Stimulated activated CD8-positive, alpha-beta memory T cell treated with anti-CD3 and anti-CD28 coated beads, Interleukin-4, amount 100 ng/mL, for 24 hours (primary cell): Measurements from ENCODE around the gene IL19.

ENCODE experiments used
- DNase-seq: peaks from one replicate; pipeline ENCODE4 v3.0.0-alpha.2; 2020; ENCODE audit warnings: low read depth

Gene IL19

DNA sequence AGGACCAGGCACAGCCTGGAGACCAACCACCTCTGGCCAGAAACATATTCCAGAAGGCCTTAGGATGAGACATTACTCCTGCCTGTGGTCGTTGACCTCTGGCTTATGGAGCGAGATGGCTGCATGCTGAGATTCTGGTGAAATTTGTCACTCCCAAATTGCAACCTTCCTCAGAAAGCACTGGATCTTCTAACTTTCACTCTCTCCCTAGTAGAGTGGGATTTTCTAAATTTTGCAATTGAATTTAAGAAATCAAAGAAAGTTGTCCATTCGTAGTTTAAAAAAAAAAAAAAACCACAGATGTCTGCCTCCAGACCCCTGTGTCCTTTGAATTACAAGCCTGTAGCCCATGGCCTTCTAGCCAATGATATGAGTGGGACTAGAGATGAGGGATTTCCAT lies 30.3 kb downstream of the IL19 start:
- DNase-seq, result no peak

DNA sequence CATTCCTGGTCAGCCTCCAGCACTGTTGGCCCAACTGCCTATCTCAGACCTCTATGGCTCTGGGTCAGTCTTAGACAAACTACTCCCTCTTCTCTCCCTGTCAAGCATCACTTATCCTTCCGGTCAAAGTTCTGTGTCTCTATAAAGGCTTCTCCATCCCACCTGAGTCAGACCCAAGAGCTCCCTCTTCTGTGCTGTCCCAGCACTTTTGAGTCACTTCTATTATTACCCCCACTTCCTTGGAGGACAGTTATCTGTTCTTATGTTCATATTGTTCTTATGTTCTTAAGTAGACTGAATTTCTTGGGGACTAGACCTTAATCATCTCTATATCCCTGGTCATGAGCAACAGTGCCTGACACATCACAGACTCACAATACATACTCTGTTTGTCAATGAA lies 30.9 kb downstream of the IL19 start:
- no peak for DNase-seq

DNA sequence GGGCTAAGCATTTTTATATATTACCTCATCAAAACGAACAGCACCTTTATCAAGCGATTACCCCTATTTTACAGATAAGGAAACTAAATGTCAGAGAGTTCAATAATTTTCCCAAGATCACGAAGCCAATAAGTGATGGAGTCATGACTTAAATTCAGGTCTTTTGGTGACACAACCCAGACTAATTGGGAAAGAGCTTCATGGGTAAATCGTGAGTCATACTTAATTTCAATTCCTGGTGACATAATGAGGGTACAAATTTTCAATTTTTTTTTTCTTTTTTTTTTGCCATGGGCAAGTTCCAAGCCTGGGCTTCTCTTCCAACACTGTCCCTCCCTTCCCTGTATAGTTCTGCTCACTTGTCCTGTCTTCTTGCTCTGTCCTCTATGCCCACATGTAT lies 31.8 kb downstream of the IL19 start:
- DNase-seq, result no peak

DNA sequence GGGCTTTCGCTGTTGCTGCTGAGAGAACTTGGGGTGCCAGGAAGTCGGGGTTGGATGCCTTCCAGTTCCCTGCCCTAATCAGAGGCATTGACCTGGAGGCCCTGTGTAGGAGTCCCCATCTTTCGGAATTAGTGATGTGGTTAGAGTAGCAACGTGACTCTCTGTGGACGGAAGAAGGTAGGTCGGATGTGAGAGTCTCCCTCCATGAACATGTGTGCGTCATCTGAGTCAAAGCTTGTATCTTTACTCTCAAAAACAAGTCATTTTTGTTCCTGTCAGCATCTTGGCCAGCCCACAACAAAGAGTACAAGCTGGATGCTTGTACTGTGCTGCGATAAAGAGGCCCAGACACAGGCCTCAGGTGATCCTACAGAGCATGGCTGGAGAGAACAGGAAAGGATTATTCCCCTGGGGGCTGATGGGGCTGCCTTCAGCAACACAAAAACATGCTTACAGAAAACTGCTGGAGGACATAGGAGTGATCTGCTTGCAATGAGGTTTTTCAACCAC lies 32.7 kb downstream of the IL19 start:
- peak; percentile 43 for DNase-seq

DNA sequence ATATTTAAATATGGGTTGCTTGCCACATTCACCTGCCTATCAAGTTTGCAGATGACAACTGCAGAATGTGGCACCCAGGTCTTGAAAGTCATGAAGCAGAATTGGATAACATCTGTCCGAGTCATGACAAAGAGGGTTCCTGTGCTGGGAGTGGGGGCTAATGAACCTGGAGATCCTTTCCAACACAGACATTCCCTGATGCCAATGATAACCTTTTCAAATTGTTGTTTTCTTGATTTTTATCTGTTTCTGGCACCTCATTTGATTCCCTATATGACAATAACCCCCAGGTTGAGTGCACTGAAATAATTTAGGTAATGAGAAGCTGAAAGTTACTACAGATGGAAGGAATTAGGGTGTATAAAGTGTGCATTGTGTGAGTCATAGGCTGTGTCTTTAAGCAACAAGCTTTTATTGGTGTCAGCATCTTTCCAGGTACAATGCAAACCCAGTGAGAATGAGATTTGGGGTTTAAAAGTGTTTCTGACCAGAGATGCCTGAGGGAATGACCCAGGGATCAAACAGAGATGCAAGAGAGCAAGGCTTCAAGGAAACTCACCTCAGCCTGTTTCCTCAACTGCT lies 33.7 kb downstream of the IL19 start:
- DNase-seq, result no peak

DNA sequence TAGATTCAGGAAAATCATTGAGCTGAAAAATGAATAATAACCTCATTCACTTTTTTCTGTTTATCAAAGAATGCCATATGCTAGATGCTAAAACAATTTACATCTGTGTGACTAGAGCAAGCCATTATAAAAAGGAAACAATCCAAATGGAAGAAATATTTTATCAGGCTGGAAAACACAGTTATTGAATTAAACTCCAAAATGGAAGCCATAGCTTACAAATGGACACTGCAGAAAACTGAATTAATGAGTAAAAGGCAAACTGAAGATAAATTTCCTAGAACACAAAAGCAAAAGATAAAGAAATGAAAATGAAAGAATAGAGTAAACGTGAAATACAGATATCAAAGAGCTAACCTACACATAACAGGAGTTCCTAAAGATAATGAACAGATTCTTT lies 34.8 kb downstream of the IL19 start:
- DNase-seq, result no peak

DNA sequence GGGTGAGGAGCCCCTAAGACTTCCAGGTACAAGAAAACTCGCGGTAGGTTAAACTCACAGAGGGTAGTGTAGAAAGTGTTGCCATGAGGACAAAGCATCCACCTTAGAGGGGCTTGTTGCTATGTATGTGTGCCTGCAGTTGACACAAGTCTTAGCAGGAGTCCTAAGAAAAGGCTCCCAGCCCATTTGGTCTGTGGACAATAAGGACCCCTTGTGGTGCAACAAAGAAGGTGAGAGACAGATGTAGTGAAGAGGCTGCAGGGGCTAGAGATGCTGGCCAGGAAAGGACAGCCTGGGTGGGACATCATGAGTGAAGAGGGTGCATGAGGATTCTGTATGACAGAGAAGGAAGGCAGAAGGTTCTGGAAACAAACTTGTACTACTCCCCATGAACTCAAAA lies 38.0 kb downstream of the IL19 start:
- DNase-seq, result no peak

DNA sequence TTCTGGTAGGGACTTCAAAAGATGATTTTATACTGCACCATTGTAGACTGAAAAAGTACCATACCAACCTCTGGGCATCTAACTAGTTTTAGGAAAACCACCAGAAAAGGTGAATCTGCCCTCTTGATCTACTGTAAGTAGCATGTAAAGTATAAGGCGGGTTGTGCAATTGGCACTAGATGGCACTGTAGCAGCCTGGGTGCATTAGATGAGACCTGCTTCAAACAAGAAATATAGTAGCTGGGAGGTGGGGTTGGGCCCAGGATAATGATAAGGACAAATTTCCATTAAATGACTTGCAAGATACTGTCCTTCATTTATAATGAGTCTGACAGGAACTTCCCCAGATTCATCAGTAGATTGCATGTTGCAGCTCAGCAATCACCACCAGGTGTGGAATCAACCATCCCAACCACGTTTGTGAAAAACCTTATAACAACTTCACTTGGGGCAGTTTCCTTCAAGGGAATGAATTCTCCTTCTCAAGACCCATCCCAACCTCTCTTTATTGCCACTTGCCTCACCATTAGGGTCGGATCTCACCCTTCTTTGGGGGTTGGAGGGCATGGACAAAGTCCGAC lies 39.0 kb downstream of the IL19 start:
- no peak for DNase-seq

DNA sequence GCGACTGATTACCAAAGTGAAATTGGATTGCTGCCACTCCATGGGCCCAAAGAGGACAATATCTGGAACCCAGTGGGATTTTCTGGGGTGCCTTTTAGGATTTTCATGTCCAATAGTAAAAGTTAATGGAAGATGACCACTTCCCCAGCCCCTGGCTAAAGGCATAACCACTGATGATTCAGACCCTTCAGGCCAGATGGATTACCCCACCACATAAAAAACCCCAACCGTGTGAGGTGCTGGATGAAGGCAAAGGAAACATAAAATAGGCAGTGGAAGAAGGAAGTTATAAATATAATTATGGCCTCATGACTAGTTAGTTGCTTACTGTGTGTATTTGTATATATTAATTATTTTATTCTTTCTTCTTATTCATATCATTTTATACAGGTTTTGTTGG lies 41.9 kb downstream of the IL19 start:
- DNase-seq, result no peak

DNA sequence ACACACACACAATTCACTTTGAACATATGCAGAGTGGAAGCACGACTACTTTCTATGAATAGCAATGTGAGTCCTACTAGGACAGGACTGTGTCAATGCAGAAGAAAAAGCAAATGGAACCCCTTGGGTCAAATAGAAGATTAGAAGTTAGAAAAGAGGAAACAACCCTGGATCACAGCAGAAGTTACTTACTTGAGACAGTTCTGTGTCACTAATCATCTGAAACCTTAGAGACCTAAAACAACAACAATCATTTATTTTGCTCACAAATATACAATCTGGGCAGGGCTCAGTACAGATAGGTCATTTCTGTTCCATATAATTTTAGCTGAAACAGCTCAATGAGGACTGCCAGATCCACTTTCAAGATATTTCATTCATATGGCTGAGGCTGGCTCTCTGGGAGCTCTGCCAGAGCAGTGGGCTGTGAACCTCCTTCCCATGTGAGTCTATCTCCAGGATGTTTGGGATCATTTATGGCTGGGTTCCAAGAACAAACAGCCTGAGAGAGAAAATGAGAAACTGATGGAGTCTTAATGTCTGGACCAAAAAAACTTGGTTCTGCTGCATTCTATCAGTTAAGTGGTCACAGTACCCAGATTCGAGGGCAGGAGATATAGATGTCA lies 44.3 kb downstream of the IL19 start:
- no peak for DNase-seq

DNA sequence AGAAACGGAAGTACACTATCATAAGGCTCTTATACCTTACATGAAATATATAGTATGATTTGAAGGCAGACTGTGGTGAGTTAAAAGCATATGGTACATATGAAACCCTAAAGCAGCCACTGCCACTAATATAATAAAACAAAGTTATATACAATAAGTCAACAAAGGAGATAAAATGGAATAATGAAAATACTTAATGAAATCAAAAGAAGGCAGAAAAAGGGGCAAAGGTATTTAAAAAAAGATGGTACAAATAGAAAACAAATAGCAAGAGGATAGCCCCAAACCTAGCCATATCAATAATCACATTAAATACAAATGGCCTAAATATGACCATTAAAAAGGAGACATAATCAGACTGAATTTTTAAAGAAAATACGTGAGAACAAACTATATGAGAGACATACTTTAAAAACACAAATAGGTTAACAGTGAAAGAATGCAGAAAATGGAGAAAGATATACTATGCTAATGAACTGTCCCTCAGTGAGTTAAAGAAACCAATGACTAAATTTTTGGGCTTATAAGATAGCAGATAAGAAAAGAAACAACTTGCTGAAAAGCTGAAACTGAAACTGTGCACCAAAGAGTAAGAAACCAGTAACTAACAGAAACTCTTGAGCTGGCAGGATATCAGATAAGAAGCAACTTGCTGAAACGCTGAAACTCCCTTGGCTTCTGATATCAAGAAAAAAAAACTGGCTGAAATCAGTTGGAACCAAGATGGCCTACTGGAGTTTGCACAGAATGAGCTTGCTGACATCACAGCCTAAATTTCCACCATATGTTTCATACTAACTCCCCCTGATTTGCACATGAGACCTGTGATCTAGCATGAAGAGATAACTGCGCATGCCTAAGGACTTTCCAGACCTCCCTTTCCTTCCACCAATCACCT lies 46.1 kb downstream of the IL19 start:
- no peak for DNase-seq

DNA sequence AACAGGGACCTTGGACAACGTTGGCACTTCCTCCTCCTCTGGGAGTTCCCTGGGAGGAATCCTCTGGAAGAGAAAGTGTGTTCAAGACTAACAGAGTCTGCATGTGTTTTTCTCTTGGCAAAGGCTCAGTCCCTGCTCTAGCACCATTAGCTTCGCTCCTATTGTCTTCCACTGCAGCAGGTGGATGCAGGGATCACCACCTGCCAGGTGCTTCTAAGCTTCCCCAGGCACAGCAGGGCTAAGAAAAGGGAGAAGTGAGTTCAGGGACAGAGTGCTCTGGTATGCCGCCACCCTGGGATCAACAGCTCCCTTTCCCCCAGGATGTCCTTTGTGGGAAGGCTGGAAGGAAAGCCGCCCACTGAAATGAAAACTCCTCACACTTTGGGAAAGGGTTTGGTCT lies 50.9 kb downstream of the IL19 start:
- DNase-seq, result no peak

DNA sequence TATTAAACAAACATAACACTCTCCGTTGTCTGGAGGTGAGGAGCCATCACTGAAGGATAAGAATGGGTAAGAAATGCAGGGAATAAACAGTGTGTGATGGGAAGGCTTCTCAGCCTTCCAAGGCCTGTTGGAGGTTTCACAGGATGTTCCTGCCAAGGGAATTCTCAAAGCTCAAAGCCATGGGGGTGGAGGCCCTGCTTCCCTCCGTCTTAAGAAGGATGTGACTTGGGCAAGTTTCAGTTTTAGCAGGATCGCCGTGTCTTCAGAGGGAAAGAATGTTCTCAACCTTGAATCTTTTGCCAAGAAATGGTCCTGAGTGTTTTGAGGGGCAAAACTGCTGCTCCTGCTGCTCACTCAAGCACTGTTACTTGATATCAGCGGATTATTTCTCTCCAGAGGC lies 53.2 kb downstream of the IL19 start:
- no peak for DNase-seq

DNA sequence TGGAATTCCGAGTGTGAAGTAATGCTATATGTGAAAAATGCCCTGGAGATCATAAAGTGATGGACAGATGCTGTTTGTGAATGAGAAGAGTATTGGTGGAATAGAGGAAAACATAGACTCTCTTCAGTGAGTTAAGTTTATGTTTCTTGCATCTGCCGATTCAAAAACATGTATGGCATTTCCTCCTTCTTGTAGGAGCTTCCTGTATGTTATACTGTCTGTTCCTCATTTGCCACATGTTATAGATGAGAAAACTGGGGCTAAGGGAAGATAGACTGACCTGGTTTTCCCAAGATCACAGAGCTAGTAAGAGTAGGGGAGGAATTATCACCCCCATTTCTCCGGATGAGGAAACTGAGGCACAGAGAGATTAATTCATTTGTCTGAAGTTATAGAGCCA lies 53.8 kb downstream of the IL19 start:
- DNase-seq, result no peak

DNA sequence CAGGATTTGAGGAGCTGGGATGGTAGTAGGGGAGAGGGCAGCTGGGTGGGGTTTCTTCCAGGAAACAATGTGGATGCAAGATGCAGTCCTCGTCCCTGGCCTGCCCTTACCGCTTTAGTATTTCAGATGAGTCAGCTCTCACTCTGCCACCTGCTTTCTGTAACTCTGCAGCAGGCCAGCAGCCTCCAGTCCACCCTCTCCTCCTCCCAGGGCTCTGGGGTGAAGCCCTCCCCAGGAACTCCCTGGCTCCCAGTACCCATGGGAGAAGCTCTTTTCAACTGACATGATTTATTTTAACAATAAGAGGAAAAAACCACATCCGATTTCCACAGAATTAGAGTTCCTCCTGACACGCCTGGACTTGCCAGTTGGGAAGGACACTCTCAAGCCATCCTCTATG lies 55.8 kb downstream of the IL19 start:
- no peak for DNase-seq

DNA sequence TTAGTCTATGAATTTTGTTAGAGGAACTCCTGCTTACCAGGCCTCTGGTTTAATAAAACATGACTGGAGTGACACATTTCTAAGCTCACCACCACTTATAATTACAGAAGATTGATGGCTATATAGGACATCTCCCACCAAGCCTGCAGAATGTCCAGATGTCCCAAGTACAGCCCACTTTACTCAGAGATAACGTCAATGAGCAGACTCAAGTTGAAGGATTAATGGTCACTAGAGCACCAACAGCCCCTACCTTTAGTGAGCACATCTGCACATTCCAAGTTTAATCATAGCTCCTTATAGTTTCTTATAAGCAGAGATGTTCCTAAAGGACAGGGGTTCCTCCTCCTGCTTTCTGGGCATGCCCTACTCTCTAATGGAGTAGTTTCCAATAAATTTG lies 57.5 kb downstream of the IL19 start:
- DNase-seq, result no peak

DNA sequence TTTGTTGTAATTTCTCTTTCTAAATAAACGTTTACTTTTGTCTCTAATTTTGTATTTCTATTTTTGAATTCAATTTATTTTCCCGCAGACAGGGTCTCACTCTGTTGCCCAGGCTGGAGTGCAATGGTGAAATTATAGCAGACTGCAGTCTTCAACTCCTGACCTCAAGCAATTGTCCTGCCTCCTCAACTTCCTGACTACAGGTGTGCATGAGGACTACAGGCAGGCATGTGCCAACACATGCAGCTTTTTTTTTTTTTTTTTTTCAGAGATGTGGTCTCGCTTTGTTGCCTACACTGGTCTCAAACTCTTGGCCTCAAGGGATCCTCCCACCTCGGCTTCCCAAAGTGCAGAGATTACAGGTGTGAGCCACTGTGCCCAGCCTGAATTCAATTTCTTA lies 58.2 kb downstream of the IL19 start:
- DNase-seq, result no peak

DNA sequence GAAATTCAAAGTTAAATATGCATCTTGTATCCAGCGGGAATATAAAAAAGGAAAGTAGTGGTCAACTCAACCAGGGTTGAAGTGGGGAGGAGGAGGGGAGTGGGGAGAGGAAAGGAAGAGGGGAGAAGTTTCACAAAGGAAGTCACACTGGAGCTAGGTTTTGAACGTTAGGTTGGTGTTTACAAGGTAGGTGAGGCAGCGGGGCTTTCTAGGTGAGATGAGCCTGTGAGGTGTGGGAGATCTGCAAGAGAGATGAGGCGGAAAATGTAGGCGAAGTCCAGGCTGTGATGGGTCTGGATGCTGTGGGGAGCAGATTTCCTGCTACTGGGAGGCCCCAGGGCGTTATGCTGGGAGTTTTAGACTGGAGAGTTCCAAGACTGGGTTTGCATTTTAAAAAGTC lies 58.7 kb downstream of the IL19 start:
- DNase-seq, result no peak

DNA sequence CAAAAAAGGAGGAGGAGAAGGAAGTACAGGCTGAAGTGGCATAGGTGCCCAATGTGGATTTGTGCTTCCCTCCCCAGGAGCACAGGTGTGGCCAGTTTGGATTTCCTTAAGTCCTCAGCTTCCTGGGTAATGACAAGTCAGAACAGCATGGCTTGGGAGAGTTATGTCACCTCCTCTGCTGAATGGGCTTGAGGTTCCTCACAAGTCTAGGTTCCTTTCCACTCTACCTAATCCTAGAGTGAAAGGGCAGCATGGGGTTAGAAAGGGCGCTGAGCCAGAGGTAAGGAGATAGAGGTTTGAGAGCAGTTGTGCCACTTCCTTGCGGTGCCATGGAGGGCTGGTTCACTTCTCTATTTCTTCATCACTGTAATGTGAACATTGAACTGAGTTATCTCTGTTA lies 59.3 kb downstream of the IL19 start:
- no peak for DNase-seq

DNA sequence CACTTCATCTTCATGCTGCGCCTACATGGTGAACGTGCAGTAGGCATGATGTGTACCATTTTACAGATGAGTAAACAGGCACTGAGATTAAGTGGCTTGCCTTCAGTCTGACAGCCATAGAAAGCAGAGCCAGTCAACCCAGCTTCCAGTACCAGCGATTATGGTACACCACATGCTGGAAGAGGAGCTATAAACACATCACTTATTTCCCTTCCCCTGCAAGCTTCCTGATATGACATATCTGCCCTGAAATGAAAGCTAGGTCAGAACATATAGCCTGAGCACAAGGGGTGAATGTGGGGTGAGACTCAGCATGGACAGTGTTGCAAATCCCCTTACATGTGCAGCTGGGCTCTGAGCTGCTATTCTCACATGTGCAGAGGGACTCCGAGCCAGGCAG lies 61.1 kb downstream of the IL19 start:
- no peak for DNase-seq

DNA sequence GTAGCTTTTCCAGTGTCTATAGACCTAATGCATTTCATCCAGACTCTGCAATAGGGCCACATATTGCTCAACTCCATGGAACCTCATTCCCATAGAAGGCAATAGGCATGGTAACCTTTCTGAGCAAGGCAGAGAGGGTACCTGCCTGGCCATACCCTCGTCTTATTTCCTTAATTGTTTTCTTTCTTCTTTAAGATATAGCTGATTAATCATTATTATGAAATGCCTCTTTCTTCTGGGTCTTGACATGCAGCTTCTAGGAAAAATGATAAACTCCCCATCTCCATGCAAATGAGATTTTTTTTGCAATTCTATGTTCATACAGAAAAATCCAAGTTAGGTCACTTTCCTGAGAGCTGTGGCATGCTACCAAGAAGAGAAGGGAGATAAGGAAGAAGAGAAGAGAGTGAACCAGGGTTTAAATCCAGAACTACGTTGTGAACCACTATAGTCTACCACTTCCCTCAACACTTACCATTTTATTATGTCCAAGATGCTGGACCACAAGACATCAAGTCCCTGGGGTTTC lies 61.8 kb downstream of the IL19 start:
- no peak for DNase-seq

DNA sequence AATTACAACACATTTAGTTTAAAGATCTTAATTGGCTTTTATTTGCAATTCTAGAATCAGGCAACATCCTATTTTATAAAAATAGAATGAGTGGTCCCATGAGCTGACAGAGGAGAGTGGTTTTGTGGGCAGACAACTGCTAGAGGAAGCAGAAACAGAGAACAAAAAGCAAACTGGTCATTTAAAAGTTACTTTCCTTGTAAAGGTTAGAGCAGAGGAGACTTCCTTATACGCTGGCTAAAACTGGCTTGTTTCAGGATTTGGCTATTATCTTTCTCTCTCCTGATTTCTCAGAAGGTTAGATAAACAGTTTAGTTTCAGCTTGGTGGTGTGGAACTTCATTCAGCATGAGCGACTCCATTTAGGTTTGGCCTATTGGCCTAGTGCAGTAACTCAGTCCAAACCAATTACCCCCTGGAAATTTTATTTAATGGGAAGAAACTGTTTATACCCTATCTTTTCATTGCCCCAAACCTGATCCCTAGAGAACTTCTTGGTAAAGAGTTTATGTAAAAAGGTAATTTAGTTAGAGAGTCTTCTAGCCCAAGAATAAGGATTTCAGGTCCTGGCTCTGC lies 62.6 kb downstream of the IL19 start:
- no peak for DNase-seq
